ENCODE data around the gene DDC. TPM values are rescaled to one million over a fixed set of nuclear protein-coding genes. Genes with fewer than 3 reads are reported as not detected.
"Not testable (repeated sequence)": the region's sequence is repeated elsewhere in the genome, so short reads cannot be mapped to it uniquely, and the experiment has no call there.

The DDC gene
- total RNA-seq, 1 experiment from 2014 or later, result 0.35 TPM

- H3K36me3 ChIP-seq (replicated peaks; ENCODE audit: control insufficient read depth, insufficient read depth, low read length), result no peaks in the 10 kb centered on the region
These were observed 31.3 kb downstream of the DDC start for GRCh38 chr7:50533866-50534265.

GRCh38 chr7:50531928-50532327 lies 33.3 kb downstream of the DDC start:
- H3K36me3 ChIP-seq (replicated peaks; ENCODE audit: control insufficient read depth, insufficient read depth, low read length), result no peaks in the 10 kb centered on the region
- H3K27me3 ChIP-seq (ENCODE audit: control insufficient read depth, insufficient read depth, low read length), result no peaks in the 10 kb centered on the region
- H3K4me3 ChIP-seq (ENCODE audit: insufficient read depth, low read depth, low read length), result no peak overlapping the region
- DNase-seq, result no peak

More at GRCh38 chr7:50533866-50534265, 31.3 kb downstream of the DDC start:
- DNase-seq, result no peak
- H3K4me3 ChIP-seq (ENCODE audit: insufficient read depth, low read depth, low read length), result no peak overlapping the region
- no peaks in the 10 kb centered on the region for H3K27me3 ChIP-seq (ENCODE audit: control insufficient read depth, insufficient read depth, low read length)

- Histone ChIP-seq H3K4me3 (ENCODE audit: insufficient read depth, low read depth, low read length) (no peak overlapping the region), H3K27me3 (ENCODE audit: control insufficient read depth, insufficient read depth, low read length) (no peaks in the 10 kb centered on the region), H3K36me3 (replicated peaks; ENCODE audit: control insufficient read depth, insufficient read depth, low read length) (no peaks in the 10 kb centered on the region)
- no peak for DNase-seq
These were observed 33.7 kb downstream of the DDC start for GRCh38 chr7:50531401-50531911.

- DNase-seq, result no peak
These were observed 34.4 kb downstream of the DDC start for GRCh38 chr7:50530766-50531165.

GRCh38 chr7:50529093-50529862 lies 35.9 kb downstream of the DDC start:
- H3K36me3 ChIP-seq (replicated peaks; ENCODE audit: control insufficient read depth, insufficient read depth, low read length), result no peaks in the 10 kb centered on the region
- DNase-seq, result no peak
- H3K27me3 ChIP-seq (ENCODE audit: control insufficient read depth, insufficient read depth, low read length), result no peaks in the 10 kb centered on the region
- no peak overlapping the region for H3K4me3 ChIP-seq (ENCODE audit: insufficient read depth, low read depth, low read length)

More at GRCh38 chr7:50530766-50531165, 34.4 kb downstream of the DDC start:
- Histone ChIP-seq H3K36me3 (replicated peaks; ENCODE audit: control insufficient read depth, insufficient read depth, low read length) (no peaks in the 10 kb centered on the region), H3K27me3 (ENCODE audit: control insufficient read depth, insufficient read depth, low read length) (no peaks in the 10 kb centered on the region), H3K4me3 (ENCODE audit: insufficient read depth, low read depth, low read length) (no peak overlapping the region)

- Histone ChIP-seq H3K27me3 (ENCODE audit: control insufficient read depth, insufficient read depth, low read length) (no peaks in the 10 kb centered on the region), H3K36me3 (replicated peaks; ENCODE audit: control insufficient read depth, insufficient read depth, low read length) (no peaks in the 10 kb centered on the region), H3K4me3 (ENCODE audit: insufficient read depth, low read depth, low read length) (no peak overlapping the region)
- DNase-seq, result no peak
These were observed 36.7 kb downstream of the DDC start for GRCh38 chr7:50528266-50529092.

- not testable (repeated sequence) for DNase-seq; H3K36me3 ChIP-seq (replicated peaks; ENCODE audit: control insufficient read depth, insufficient read depth, low read length); H3K27me3 ChIP-seq (ENCODE audit: control insufficient read depth, insufficient read depth, low read length); H3K4me3 ChIP-seq (ENCODE audit: insufficient read depth, low read depth, low read length)
These were observed 45.9 kb downstream of the DDC start for GRCh38 chr7:50519350-50519749.

- Histone ChIP-seq H3K36me3 (replicated peaks; ENCODE audit: control insufficient read depth, insufficient read depth, low read length) (no peaks in the 10 kb centered on the region), H3K27me3 (ENCODE audit: control insufficient read depth, insufficient read depth, low read length) (no peaks in the 10 kb centered on the region), H3K4me3 (ENCODE audit: insufficient read depth, low read depth, low read length) (no peak overlapping the region)
- no peak for DNase-seq
These were observed 51.9 kb downstream of the DDC start for GRCh38 chr7:50513166-50513871.

- Histone ChIP-seq H3K27me3 (ENCODE audit: control insufficient read depth, insufficient read depth, low read length) (no peaks in the 10 kb centered on the region), H3K4me3 (ENCODE audit: insufficient read depth, low read depth, low read length) (no peak overlapping the region), H3K36me3 (replicated peaks; ENCODE audit: control insufficient read depth, insufficient read depth, low read length) (no peaks in the 10 kb centered on the region)
- no peak for DNase-seq
These were observed 52.8 kb downstream of the DDC start for GRCh38 chr7:50512384-50512783.

GRCh38 chr7:50509459-50509858 lies 55.7 kb downstream of the DDC start:
- no peaks in the 10 kb centered on the region for H3K36me3 ChIP-seq (replicated peaks; ENCODE audit: control insufficient read depth, insufficient read depth, low read length)
- H3K4me3 ChIP-seq (ENCODE audit: insufficient read depth, low read depth, low read length), result no peak overlapping the region
- no peaks in the 10 kb centered on the region for H3K27me3 ChIP-seq (ENCODE audit: control insufficient read depth, insufficient read depth, low read length)
- DNase-seq, result no peak

- Histone ChIP-seq H3K4me3 (ENCODE audit: insufficient read depth, low read depth, low read length) (no peak overlapping the region), H3K27me3 (ENCODE audit: control insufficient read depth, insufficient read depth, low read length) (no peaks in the 10 kb centered on the region), H3K36me3 (replicated peaks; ENCODE audit: control insufficient read depth, insufficient read depth, low read length) (no peaks in the 10 kb centered on the region)
- no peak for DNase-seq
These were observed 56.7 kb downstream of the DDC start for GRCh38 chr7:50508471-50508943.

GRCh38 chr7:50507898-50508470 lies 57.2 kb downstream of the DDC start:
- no peaks in the 10 kb centered on the region for H3K36me3 ChIP-seq (replicated peaks; ENCODE audit: control insufficient read depth, insufficient read depth, low read length)
- H3K4me3 ChIP-seq (ENCODE audit: insufficient read depth, low read depth, low read length), result no peak overlapping the region
- no peaks in the 10 kb centered on the region for H3K27me3 ChIP-seq (ENCODE audit: control insufficient read depth, insufficient read depth, low read length)
- DNase-seq, result no peak

GRCh38 chr7:50505553-50506210 lies 59.5 kb downstream of the DDC start:
- Histone ChIP-seq H3K4me3 (ENCODE audit: insufficient read depth, low read depth, low read length) (no peak overlapping the region), H3K27me3 (ENCODE audit: control insufficient read depth, insufficient read depth, low read length) (no peaks in the 10 kb centered on the region), H3K36me3 (replicated peaks; ENCODE audit: control insufficient read depth, insufficient read depth, low read length) (no peaks in the 10 kb centered on the region)
- no peak for DNase-seq

Data from H7 (cell line).